Nephron progenitor cell (in vitro differentiated cells): ENCODE data around the gene RB1.

ENCODE experiments used
- DNase-seq: peaks from one replicate; pipeline ENCODE4 v3.0.0; 2021
- H3K27ac Mint-ChIP-seq: 2 replicates; pipeline ENCODE4 v1.8.0; 2021; ENCODE audit warnings: mild to moderate bottlenecking, moderate library complexity, mixed read lengths
- H3K27me3 Mint-ChIP-seq: 2 replicates; pipeline ENCODE4 v1.8.0; 2021; ENCODE audit warnings: mild to moderate bottlenecking, low read depth, mixed read lengths; ENCODE audit not compliant: poor library complexity
- H3K36me3 Mint-ChIP-seq: 2 replicates; pipeline ENCODE4 v1.8.0; 2021; ENCODE audit warnings: low read depth, mixed read lengths
- H3K4me1 Mint-ChIP-seq: 2 replicates; pipeline ENCODE4 v1.8.0; 2021; ENCODE audit warnings: mixed read lengths
- H3K4me3 Mint-ChIP-seq: 2 replicates; pipeline ENCODE4 v1.8.0; 2021; ENCODE audit warnings: mild to moderate bottlenecking, moderate library complexity, mixed read lengths
- H3K9me3 Mint-ChIP-seq: 2 replicates; pipeline ENCODE4 v1.8.0; 2021; ENCODE audit warnings: mild to moderate bottlenecking, moderate library complexity, mixed read lengths
- TF ChIP-seq, protein P1 (sequence below): fragments of 200-600 bp; sonication (generic); IDR thresholded peaks from 2 replicates; pipeline ENCODE4 v1.5.0; 2021; ENCODE audit warnings: antibody characterized with exemption

RB1 gene

DNA sequence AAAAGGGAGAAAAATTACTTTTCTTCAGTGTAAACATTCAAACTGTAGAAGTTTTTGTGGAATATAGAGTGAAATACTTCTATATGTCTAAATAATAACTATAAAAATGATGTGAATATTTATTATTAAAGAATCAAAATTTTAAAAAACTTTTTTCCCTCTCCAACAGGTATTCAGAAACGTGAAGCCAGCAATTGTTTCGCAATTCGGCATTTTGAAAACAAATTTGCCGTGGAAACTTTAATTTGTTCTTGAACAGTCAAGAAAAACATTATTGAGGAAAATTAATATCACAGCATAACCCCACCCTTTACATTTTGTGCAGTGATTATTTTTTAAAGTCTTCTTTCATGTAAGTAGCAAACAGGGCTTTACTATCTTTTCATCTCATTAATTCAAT is 42.6 kb upstream of the RB1 start:
- no peaks in the 10 kb centered on the region for H3K27me3 Mint-ChIP-seq
- no peak for DNase-seq
- H3K4me1 Mint-ChIP-seq: peaks cover 9% of the 10 kb centered on the region
- no peak overlapping the region for H3K4me3 Mint-ChIP-seq
- no peaks in the 10 kb centered on the region for H3K9me3 Mint-ChIP-seq
- H3K36me3 Mint-ChIP-seq: peaks cover 76% of the 10 kb centered on the region
- TF ChIP-seq, protein P1, sequence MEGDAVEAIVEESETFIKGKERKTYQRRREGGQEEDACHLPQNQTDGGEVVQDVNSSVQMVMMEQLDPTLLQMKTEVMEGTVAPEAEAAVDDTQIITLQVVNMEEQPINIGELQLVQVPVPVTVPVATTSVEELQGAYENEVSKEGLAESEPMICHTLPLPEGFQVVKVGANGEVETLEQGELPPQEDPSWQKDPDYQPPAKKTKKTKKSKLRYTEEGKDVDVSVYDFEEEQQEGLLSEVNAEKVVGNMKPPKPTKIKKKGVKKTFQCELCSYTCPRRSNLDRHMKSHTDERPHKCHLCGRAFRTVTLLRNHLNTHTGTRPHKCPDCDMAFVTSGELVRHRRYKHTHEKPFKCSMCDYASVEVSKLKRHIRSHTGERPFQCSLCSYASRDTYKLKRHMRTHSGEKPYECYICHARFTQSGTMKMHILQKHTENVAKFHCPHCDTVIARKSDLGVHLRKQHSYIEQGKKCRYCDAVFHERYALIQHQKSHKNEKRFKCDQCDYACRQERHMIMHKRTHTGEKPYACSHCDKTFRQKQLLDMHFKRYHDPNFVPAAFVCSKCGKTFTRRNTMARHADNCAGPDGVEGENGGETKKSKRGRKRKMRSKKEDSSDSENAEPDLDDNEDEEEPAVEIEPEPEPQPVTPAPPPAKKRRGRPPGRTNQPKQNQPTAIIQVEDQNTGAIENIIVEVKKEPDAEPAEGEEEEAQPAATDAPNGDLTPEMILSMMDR: no peak
- no peak overlapping the region for H3K27ac Mint-ChIP-seq

DNA sequence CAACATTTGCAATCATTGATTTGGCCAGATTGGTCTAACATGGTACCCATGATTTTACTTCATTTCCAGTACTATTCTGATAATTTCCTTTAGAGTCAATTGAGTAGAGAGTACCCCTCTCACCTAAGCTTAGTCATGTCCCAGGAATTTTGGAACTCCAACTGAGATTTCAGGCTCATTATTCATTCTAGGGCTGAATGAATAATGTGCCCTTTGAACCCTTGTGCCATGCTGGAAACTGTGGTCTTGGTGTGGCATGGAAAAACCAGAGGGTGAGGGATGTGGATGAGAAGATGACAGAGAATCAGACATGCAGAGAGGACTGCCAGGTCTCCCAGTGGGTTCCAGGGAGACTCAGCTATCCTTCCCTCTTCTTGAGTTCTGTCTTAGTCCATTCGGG is 40.4 kb upstream of the RB1 start:
- Mint-ChIP-seq H3K9me3 (no peaks in the 10 kb centered on the region), H3K36me3 (peaks cover 65% of the 10 kb centered on the region), H3K27ac (no peak overlapping the region), H3K4me3 (no peak overlapping the region), H3K4me1 (peaks cover 15% of the 10 kb centered on the region), H3K27me3 (no peaks in the 10 kb centered on the region)
- no peak for DNase-seq
- TF ChIP-seq, protein P1: no peak

DNA sequence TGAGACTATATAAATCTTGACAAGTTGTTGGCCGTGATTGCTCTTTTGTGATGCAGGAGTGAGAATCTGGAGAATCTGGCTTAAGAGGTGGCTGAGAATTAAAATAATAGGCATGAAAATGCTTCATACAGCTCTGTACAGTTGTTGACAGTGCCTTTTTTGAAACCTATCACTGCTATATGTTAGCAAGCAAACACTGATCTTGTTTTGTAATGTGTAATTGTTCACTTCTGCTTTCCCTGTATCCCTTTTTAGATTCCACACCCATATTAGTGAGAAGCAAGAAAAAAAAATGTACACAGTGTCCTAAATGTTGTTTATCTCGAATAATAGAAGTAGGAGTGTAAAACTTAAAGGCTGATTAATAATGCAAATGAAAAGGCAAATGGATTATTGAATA is 39.5 kb upstream of the RB1 start:
- Mint-ChIP-seq H3K27ac (no peak overlapping the region), H3K27me3 (no peaks in the 10 kb centered on the region), H3K36me3 (peaks cover 64% of the 10 kb centered on the region), H3K9me3 (no peaks in the 10 kb centered on the region), H3K4me1 (peaks cover 15% of the 10 kb centered on the region), H3K4me3 (no peak overlapping the region)
- DNase-seq: no peak
- TF ChIP-seq, protein P1: no peak

DNA sequence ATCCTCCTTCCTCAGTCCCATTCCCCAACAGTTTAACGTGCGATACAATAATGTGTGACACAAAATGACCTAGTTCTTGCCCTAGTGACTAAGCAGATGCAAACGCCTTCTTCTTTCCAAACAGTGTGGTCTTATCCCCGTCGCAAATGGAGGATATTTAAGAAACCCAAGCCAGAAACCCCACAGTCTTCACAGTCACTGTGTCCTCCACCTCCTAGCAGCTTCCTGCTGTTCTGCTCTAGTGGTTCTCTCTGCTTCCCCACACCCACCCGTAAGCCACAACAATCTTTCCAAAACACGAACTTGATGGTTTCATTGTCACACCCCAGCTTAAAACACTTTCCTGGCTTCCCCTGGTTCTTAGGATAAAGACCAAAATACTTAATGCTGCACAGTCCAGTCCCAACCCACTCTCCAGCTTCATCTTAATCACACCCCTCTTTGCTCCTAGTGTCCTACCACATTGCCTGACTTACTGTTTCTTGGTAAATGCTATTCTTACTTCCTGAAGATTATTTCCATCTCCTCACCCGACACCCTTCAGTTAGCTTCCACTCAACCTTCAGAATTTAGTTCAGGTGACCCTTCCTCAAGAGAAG is 38.2 kb upstream of the RB1 start:
- no peaks in the 10 kb centered on the region for H3K27me3 Mint-ChIP-seq
- peaks cover 57% of the 10 kb centered on the region for H3K36me3 Mint-ChIP-seq
- H3K4me3 Mint-ChIP-seq: no peak overlapping the region
- peaks cover 15% of the 10 kb centered on the region for H3K4me1 Mint-ChIP-seq
- no peak for DNase-seq
- H3K27ac Mint-ChIP-seq: peak overlapping the region; percentile 63
- no peaks in the 10 kb centered on the region for H3K9me3 Mint-ChIP-seq
- TF ChIP-seq, protein P1: no peak

DNA sequence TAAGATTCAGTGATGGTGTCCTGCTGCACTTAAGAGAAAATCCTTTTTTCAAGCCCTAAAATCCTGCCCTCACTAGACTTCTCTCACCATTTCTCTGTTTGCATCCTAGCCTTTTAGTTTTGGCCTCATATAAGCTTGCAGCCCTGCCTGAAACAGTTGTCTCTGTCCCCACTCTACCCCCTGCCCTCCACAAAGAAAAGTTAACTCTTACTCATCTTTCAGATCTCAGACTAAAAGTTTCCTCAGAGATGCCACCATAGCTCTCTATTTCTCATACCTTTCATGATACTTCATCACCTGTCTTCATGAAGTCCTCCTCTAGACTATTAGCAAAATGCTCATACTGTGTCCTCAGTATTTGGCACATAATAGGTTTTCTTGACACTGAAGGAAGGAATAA is 37.4 kb upstream of the RB1 start:
- Mint-ChIP-seq H3K4me1 (peaks cover 15% of the 10 kb centered on the region), H3K4me3 (no peak overlapping the region), H3K27ac (peak overlapping the region; percentile 85), H3K9me3 (no peaks in the 10 kb centered on the region), H3K27me3 (no peaks in the 10 kb centered on the region), H3K36me3 (peaks cover 49% of the 10 kb centered on the region)
- DNase-seq: no peak
- TF ChIP-seq, protein P1: no peak
